Measurements from ENCODE around the gene FRG2B.
"Not testable (repeated sequence)": the region's sequence is repeated elsewhere in the genome, so short reads cannot be mapped to it uniquely, and the experiment has no call there.

Gene FRG2B

DNA sequence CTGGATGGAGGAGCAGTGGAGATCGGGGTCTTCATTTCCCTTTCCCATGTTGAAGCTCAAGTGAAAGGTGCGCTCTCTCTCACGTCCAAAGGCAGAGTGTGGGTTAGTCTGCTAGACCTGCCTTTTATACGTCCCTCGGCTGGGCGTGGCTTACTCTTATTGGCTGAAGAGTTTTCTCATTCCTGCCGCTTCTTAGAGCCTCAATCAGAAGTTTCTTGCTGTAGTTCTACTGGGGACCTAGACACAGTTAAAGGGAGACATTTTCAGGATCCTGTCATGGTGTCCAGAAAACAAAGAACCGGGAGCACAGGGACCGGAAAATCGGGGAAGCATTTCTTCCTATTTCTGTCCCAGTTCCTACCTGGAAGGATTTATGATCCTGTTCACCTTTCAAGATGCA lies at the start of gene FRG2B:
Gene FRG2B (minus strand): TSS at position 101 of the 400 bp plus-strand sequence. CDS start 53 bp downstream, at position 48.
- DNase-seq (ENCODE audit: low spot score): not testable (repeated sequence)

DNA sequence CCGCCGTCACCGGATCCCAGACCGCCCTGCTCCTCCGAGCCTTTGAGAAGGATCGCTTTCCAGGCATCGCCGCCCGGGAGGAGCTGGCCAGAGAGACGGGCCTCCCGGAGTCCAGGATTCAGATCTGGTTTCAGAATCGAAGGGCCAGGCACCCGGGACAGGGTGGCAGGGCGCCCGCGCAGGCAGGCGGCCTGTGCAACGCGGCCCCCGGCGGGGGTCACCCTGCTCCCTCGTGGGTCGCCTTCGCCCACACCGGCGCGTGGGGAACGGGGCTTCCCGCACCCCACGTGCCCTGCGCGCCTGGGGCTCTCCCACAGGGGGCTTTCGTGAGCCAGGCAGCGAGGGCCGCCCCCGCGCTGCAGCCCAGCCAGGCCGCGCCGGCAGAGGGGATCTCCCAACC lies 40.9 kb upstream of the FRG2B start:
- DNase-seq (ENCODE audit: low spot score): not testable (repeated sequence)

DNA sequence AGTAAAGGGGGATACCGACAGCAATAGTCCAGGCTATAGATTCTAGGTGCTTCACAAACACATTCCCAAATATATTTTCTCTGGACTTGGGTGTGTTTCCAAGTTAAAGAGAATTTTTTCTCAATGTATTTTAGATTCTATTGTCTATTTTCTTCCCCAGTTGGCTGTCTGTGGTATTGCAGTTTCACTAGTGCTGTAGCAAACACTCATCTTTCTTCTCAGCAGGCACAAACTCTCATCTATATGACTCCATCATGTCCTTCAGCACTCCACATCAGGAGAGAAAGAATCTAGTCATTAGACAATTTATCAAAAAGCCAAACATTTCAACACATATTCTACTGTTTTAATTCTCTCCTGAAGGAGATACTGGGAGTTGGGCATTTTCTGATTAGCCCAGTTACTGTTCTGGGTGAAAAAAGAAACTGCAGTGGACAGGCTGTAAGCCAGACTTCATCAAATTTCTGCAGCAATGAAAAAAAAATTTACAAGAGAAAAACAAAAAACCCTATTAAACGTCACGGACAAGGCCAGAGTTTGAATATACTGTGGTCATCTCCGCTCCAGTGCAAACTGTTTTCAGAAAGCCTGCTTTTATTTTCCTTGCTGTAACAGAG lies 37.1 kb upstream of the FRG2B start:
- DNase-seq (ENCODE audit: low spot score): not testable (repeated sequence)

DNA sequence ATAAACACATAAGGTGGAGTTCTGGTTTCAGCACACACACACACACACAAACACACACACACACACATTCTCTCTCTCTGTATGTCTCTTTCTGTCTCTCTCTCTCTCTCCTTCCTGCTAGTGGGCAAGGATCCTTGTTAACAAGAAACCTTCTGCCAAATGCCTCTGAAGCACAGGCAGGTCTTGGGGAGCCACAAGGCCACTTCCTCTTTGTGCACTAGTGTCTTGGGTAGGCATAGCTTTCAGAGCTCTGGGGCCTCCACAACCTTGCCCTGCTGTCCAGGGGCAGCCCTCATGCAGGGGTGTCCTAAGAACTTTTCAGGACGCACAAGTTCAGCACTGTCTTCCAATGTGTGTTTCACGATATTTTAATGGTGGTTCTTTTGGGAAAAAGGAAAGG lies 34.5 kb upstream of the FRG2B start:
- DNase-seq (ENCODE audit: low spot score): not testable (repeated sequence)

DNA sequence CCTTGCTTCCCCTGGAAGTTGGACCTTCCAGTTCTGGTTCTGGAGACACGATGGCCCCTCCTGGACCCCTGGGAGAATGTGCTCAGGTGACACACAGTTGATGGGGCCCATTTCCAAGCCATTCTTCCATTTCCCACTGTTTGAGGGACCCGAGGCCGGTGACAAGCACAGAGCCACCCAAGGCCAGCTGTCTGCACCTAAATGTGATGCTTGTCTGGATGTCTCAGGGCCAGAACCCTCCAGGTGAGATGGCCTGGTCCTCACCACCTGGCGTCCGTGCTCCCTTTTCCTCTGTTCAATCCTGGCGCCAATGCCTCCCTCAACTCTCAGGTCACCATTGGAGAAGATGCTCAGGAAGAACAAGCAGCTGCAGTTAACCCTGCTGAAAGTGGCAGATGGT lies 33.9 kb upstream of the FRG2B start:
- DNase-seq (ENCODE audit: low spot score): not testable (repeated sequence)

DNA sequence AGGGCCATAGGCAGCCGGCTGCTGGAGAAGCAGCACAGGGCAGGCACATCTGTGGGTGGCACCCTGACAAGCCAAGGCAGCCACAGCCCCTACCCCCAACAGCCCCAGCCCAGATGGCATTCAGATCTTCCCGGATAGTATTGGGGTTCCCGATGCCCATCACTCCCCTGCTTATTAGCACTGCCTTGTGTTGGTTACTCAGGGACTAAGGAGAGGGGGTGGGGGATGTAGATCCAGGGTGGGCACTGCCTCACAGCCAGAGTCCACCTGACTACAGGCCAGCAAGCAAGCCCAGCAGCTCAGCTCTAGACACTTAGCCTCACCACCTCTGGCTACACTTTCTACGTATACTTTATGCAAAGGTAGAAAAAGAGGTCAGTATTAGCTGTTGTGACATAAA lies 30.7 kb upstream of the FRG2B start:
- not testable (repeated sequence) for DNase-seq (ENCODE audit: low spot score)

DNA sequence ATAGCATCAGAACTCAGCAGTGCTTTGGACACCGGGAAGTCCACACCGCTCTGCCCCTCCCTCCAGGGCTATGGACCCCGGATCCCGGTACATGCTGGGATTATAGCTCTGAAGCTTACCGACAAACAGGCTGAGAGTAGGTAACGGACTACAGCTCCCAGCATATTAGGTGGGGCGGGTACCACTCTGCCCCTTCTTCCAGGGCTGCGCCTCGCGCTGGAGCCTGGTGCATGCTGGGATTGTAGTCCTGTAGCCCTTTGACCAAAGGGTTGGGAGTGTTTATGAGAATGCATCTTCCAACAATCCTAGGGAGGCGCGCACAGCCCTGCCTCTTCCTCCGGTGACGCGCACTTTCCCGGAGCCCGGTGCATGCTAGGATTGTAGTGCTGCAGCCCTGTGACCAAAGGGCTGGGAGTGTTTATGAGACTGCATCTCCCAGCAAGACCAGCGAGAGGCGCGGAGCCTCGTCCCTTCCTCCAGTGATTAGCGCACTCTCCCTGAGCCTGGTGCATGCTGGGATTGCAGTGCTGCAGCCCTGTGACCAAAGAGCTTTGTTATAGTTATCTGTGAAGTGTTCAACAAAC lies 22.4 kb upstream of the FRG2B start:
- not testable (repeated sequence) for DNase-seq (ENCODE audit: low spot score)

DNA sequence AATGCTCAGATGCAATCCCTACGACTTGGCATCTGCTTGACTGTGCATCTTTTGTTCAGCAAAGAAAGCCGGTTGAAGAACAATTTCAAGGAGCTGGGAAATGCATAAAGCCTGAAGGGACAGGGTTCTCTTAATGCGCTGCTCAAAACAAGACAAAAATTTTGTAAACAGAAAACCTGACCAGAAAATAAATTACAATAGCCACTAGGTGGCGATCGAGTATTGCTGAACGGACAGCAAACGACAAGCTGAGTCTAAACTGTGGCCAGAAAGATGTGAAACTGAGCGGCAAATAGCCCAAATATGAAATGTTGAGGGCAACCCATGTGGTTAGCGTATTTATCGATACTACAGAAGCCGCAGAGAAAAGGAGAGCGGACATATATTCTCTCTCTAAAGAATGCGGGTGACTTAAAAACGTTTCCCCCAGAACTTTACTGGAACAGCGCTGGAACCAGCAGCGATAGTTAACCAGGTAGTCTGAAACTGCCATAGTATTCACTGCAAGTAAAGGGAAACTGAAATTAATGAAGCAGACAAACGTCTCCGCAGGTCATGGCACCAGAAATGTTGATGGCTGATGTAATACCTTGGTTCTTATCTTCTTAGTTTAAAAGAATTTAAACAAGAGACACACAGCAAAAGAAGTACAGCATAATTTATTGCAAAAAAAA lies 20.6 kb upstream of the FRG2B start:
- DNase-seq (ENCODE audit: low spot score): not testable (repeated sequence)

DNA sequence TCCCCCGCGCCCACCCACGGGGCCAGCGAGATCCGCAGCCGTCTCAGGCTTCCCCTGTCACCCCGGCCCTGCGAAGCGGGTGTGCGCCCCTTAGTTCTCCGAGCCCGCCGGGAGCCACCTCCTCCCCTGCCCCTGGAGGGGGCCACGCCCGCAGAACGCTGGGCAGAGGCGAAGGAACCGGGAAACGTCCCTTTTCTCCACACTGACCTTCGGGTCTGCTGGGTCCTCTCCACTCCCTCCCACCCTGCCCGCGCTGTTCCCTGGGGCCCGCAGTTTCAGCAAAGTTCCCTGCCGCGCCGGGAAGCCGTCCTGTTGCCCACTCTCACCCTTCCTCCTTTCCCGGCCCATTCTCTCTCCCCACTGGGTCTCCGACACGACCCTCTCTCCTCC lies 11.2 kb upstream of the FRG2B start:
- not testable (repeated sequence) for DNase-seq (ENCODE audit: low spot score)

DNA sequence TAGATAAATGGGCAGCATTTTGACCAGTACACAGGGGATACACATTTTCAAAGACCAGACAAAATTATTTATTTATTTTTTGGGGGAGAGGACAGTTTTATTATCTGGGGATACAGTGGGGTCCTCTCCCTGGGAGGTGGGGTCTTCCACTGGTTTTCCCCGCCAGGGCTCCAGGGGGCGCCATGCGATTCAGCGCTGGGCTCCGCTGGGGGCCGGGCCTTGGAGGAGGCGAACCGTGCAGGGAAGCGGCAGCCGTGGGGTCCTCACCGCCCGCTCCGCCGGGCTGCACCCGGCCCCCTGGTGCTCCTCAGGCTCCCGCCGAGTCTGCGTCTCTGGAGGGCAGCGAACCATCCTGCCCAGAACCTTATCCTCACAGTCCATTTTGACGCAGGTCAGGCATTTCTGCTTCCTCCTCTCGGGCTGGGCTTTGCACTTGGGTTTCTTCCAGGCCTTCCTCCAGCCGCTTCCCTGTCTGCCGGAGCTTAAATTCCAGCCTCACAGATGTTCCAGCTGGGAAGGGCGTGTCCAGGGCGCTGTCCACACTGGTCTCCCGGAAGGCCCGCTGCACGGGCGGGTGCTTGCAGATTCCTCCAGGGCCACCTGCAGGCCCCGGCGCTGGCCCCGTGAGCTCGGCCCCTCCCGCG lies 10.7 kb upstream of the FRG2B start:
- not testable (repeated sequence) for DNase-seq (ENCODE audit: low spot score)

DNA sequence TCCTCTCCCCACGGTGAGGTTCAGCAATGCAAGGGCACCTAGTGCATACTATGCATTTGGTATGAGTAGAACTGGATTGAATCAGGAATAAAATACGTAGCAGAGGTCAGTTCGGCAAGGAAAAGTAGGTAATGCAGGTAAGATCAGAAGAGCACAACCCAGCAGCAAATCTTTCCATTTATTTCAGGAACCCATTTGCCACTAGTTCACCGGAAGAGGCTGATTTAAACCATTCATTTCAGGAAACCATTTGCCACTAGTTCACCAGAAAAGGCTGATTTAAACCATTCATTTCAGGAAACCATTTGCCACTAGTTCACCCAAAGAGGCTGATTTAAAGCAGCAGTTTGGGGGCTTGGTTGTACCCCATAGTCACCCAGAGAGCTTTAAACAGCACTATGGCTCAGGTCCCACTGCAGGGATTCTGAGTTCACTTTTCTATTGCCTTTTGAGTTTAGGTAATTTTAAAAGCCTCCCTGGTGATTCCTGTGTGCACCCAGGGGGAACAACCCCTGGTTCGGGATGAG lies 4.2 kb upstream of the FRG2B start:
- not testable (repeated sequence) for DNase-seq (ENCODE audit: low spot score)

DNA sequence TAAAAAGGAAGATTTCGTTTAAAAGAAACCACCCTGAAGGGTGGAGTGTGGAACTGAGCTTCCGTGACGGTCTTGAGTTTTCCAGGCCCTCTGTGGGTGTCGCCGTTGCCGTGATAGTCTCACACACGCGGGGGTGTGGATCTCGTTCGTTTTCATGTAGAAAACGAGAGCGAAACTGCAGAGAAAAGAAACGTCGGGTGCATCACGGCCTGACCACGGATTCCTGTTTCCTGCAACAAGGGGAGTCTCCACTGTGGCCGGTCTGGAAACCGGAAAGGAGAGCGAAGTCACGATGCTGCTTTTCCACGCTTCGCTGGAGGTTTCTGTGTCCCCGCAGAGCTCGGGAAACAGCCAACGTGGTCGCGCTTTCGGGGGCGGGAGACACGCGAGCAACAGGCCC lies 4.1 kb downstream of the FRG2B start:
- not testable (repeated sequence) for DNase-seq (ENCODE audit: low spot score)

DNA sequence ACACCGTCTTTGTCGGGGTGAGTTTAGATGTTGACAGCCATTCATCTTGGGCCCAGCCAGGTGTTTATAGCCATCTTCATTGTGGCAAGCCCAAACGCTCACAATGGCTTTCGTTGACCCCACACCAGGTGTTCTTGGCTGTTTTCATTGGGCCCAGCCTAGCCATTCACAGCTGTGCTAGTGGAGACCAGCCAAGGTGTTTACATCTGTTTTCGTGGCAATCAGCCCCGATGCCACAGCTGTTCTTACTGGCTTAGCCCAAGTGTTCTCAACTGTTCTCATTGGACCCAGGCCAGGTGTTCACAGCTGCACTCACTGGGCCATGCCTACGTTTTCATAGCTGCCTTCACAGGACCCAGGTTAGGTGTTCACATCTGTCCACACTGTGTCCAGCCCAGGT lies 7.7 kb downstream of the FRG2B start:
- DNase-seq (ENCODE audit: low spot score): no peak

DNA sequence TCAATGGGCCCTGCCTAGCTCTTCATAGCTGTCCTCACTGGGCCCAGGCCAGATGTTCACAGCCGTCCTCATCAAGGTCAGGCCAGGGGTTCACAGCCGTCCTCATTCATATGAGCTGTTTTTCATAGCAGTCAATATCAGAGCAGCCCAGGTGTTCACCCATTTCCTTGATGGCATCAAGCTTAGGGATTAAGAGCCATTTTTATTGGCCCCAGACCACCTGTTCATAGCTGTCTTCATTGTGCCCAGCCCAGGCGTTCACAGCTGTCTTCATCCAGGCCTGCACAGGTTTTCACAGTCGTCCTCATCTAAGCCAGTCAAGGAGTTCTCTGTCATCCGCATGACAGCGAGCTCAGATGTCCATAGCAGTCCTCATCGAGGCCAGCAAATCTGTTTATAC lies 9.4 kb downstream of the FRG2B start:
- no peak for DNase-seq (ENCODE audit: low spot score)

DNA sequence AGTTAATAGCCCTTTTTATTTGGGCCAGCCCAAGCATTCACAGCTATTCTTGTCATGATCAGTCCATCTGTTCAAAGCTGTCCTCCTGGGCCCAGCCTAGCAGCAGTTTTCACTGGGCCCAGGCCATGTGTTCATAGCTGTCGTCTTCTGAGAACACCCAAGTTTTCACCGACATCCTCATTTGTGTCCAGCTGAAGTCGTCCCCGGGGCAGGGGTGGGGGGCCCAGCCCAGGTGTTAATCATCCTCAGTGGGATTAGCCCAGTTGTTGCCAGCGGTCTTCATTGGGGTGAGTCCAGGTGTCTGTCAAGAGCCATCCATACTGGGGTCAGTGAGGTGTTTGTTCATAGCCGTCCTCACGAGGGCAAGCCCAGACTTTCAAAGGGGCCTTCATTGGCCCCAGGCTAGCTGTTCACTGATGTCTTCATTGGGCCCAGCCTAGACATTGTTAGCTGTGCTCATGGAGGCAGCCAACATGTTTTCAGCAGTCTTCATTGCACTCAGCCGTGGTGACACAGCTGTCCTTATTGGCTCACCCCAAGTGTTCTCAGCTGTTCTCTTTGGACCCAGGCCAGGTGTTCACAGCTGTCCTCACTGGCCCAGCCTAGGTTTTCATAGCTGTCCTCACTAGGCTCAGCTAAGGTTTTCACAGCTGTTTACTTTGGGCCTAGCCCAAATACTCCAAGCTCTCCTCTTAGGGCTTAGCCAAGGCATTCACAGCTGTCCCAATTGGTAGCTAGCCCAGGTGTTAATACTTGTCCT lies 10.0 kb downstream of the FRG2B start:
- no peak for DNase-seq (ENCODE audit: low spot score)

DNA sequence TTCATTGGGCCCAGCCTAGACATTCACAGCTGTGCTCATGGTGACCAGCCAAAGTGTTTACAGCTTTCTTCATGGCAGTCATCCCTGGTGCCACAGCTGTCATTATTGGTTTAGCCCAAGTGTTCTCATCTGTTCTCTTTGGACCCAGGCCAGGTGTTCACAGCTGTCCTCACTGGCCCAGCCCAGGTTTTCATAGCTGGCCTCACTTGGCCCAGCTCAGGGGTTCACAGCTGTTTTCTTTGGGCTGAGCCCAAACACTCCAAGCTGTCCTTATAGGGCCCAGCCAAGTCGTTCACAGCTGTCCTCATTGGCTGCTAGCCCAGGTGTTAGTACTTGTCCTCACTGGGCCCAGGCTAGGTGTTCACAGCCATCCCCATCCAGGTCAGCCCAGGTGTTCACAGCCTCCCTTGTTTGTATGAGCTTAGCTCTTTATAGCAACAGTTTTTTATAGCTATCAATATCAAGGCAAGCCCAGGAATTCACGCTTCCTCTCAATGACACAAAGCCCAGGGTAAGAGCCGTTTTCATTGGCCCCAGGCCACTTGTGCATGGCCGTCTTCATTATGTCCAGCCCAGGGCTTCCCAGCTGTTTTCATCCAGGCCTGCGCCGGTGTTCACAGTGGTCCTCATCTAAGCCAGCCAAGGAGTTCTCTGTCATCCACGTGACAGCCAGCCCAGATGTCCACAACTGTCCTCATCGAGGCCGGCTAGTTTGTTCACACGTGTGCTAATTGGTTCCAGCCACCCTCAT lies 11.6 kb downstream of the FRG2B start:
- DNase-seq (ENCODE audit: low spot score): no peak

DNA sequence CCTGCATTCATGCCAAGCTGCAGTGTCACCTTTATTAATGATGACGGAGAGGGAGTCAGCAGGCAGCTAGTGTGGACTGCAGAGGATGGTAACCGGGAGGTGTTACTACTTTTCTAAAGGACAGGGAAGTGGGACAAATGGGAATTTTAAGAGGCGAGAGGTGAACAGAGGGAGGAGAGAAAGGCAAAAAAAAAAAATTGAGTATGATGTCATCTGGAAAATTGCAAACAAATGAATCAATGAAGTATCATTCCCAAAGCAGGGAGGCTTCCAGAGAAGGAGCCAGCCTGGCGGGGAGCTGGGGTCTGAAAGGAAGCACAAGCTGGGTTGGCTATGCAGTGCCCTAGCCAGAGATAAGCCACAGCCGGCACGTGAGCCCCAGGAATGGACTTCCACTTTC lies 12.9 kb downstream of the FRG2B start:
- DNase-seq (ENCODE audit: low spot score): no peak

DNA sequence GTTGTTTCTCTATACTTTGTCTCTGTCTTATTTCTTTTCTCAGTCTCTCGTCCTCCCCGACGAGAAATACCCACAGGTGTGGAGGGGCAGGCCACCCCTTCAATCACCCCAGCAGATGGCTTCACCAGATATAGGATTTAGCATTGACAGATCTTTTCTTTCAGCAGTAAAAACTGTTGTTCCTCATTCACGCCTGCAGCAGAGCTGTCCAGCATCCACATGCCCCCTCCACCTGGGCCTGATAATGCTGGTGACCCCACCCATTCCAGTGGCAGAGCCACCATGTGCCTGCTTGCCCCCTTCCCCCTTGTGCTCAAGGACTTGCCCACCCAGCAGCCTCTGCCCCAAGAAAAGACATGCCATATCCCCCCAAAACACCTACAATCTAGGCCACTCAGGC lies 15.5 kb downstream of the FRG2B start:
- DNase-seq (ENCODE audit: low spot score): no peak

DNA sequence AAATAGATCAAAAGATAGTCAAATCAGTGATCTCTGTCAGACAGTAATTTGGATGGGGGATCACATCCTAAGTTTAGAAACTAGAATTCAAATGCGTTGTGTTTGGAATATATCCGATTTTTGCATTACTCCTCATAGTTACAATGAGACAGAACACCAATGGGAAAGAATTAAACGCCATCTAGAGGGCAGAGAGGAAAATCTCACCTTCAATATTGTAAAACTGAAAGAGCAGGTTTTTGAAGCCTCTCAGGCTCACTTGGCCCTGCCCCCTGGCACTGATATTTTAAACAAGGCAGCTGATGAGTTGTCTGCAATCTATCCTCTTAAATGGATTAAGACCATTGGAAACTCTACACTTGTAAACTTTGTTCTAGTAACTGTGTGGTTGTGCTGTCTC lies 17.7 kb downstream of the FRG2B start:
- no peak for DNase-seq (ENCODE audit: low spot score)

DNA sequence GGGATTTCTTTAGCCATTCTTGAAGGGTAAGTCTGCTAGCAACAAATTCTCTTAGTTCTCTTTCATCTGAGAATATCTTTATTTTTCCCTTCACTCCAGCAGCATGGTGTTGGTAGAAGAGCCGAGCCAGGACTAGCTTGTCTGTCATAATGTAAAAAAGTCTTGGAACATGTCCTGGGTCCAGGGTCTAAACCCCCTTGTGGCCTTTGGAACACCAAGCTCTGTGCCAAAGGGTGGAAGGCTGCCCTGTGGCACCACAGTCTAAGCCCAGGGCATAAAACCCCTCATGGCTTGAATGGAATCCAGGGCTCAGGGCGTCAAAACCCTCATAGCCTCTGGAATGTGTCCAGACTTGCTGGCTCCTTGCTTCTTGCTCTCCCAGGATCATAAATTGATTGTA lies 23.2 kb downstream of the FRG2B start:
- DNase-seq (ENCODE audit: low spot score): not testable (repeated sequence)

DNA sequence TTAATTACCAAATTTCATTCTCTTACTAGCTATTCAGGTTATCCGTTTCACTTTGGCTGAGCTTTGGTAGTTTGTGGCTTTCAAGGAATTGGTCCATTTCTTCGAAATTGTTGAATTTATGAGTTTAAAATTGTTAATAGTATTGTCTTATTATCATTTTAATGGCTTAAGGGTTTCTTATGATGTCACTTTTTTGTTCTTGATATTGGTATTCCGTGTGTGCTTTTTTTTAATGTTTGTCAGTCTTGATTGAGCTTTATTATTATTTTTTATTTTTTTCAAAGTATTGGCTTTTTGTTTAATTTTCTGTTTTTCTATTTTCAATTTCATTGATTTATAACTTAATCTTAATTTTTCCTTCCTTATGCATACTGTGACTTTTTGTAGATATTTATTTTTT lies 25.9 kb downstream of the FRG2B start:
- DNase-seq (ENCODE audit: low spot score): no peak
